BJ (cell line): ENCODE results near the gene KLK7. TPM values are rescaled to one million over a fixed set of nuclear protein-coding genes. Genes with fewer than 3 reads are reported as not detected.
"Not testable (repeated sequence)": the region's sequence is repeated elsewhere in the genome, so short reads cannot be mapped to it uniquely, and the experiment has no call there.

Experiments used
- CTCF ChIA-PET: fragments of 350-600 bp; formaldehyde crosslinking; extraction: SDS; loops from one replicate; lab custom pipeline; 2021; ENCODE audit warnings: antibody characterized with exemption, inconsistent platforms; lab: Yijun Ruan, JAX
- POLR2A ChIA-PET: fragments of 300-600 bp; sonication (Branson Sonifier 250); formaldehyde crosslinking; extraction: SDS; loops from one replicate; lab custom pipeline; 2021; ENCODE audit warnings: antibody characterized with exemption; lab: Charles Lee
- DNase-seq: peaks from one replicate; pipeline ENCODE4 v3.0.0-alpha.2; 2011; ENCODE audit warnings: low read depth
- H3K27me3 ChIP-seq: 2 replicates; pipeline ENCODE4 v1.6.0; 2011; ENCODE audit warnings: low read length; ENCODE audit not compliant: control insufficient read depth, insufficient read depth
- H3K36me3 ChIP-seq: 2 replicates; pipeline ENCODE4 v1.5.1; 2011; ENCODE audit warnings: low read length; ENCODE audit not compliant: control insufficient read depth, insufficient read depth
- H3K4me3 ChIP-seq: 2 replicates; pipeline ENCODE4 v1.5.1; 2011; ENCODE audit warnings: low read depth, mild to moderate bottlenecking, control low read depth, low read length
- polyA plus RNA-seq: library from polyadenylated mRNA; depleted of rRNA; stranded (reverse); fragments of >200 nt; gene quantifications from 2 replicates; pipeline ENCODE4 v1.2.3, GENCODE V29; 2011
- TF ChIP-seq, protein P1 (sequence below): IDR thresholded peaks from 2 replicates; pipeline ENCODE4 v1.5.1; 2011; ENCODE audit warnings: low read depth, mild to moderate bottlenecking, control low read depth, inconsistent platforms, low read length, moderate library complexity; ENCODE audit not compliant: insufficient read depth

Gene KLK7
- polyA plus RNA-seq, 1 experiment, result not detected

GRCh38 chr19:50978772-50979390, 4.8 kb downstream of the KLK7 start:
- CTCF ChIA-PET, result no interaction called here
- TF ChIP-seq, protein P1, sequence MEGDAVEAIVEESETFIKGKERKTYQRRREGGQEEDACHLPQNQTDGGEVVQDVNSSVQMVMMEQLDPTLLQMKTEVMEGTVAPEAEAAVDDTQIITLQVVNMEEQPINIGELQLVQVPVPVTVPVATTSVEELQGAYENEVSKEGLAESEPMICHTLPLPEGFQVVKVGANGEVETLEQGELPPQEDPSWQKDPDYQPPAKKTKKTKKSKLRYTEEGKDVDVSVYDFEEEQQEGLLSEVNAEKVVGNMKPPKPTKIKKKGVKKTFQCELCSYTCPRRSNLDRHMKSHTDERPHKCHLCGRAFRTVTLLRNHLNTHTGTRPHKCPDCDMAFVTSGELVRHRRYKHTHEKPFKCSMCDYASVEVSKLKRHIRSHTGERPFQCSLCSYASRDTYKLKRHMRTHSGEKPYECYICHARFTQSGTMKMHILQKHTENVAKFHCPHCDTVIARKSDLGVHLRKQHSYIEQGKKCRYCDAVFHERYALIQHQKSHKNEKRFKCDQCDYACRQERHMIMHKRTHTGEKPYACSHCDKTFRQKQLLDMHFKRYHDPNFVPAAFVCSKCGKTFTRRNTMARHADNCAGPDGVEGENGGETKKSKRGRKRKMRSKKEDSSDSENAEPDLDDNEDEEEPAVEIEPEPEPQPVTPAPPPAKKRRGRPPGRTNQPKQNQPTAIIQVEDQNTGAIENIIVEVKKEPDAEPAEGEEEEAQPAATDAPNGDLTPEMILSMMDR, result no peak
- no peak overlapping the region for H3K4me3 ChIP-seq
- no peak for DNase-seq
- H3K27me3 ChIP-seq, result no peaks in the 10 kb centered on the region
- POLR2A ChIA-PET, result no interaction called here
- H3K36me3 ChIP-seq, result no peaks in the 10 kb centered on the region

DNA sequence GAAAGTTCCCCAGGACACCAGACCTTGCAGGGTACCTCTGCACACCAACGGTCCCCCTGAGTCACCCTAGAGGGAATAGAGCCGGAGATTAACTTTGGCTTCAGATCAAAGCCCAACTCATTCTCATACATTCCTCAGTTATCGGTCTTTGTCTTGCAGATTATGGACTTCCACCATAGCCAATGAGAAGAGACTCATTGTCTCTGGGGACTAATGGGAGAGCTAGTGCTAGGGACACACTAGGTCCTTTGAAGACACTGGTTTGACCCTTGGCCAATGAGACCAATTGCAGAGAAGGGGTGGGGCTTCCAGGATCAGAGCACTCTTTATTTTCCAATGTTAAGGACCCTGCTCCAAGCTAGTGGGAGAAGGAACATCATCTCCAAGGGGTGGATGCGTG, 6.1 kb downstream of the KLK7 start:
- Histone ChIP-seq H3K27me3 (no peaks in the 10 kb centered on the region), H3K4me3 (no peak overlapping the region), H3K36me3 (no peaks in the 10 kb centered on the region)
- DNase-seq, result no peak
- CTCF ChIA-PET, result no interaction called here
- POLR2A ChIA-PET, result no interaction called here
- TF ChIP-seq, protein P1, result no peak

- H3K4me3 ChIP-seq, result no peak overlapping the region
- TF ChIP-seq, protein P1, result no peak
- no peak for DNase-seq
- no peaks in the 10 kb centered on the region for H3K36me3 ChIP-seq
- ChIA-PET CTCF (no interaction called here), POLR2A (no interaction called here)
- H3K27me3 ChIP-seq, result no peaks in the 10 kb centered on the region
Observed at GRCh38 chr19:50975766-50976165, 8.0 kb downstream of the KLK7 start.

DNA sequence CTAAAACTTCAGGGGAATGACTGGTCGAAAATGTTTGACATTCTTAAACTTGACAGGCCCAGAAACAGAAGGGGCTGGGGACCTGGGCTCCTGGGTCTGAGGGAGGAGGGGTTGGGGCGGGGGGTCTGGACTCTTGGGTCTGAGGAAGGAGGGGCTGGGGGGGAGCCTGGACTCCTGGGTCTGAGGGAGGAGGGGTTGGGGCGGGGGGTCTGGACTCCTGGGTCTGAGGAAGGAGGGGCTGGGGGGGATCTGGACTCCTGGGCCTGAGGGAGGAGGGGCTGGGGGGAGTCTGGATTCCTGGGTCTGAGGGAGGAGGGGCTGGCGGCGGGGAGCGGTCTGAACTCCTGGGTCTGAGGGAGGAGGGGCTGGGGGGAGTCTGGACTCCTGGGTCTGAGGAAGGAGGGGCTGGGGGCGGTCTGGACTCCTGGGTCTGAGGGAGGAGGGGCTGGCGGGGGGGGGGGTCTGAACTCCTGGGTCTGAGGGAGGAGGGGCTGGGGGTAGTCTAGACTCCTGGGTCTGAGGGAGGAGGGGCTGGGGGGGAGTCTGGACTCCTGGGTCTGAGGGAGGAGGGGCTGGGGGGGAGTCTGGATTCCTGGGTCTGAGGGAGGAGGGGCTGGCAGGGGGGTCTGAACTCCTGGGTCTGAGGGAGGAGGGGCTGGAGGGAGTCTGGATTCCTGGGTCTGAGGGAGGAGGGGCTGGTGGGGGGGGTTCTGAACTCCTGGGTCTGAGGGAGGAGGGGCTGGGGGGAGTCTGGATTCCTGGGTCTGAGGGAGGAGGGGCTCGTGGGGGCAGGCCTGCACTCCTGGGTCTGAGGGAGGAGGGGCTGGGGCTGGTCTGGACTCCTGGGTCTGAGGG, 8.8 kb downstream of the KLK7 start:
- H3K27me3 ChIP-seq, result no peaks in the 10 kb centered on the region
- ChIA-PET POLR2A (no interaction called here), CTCF (no interaction called here)
- H3K4me3 ChIP-seq, result no peak overlapping the region
- TF ChIP-seq, protein P1, result no peak
- no peaks in the 10 kb centered on the region for H3K36me3 ChIP-seq
- no peak for DNase-seq

DNA sequence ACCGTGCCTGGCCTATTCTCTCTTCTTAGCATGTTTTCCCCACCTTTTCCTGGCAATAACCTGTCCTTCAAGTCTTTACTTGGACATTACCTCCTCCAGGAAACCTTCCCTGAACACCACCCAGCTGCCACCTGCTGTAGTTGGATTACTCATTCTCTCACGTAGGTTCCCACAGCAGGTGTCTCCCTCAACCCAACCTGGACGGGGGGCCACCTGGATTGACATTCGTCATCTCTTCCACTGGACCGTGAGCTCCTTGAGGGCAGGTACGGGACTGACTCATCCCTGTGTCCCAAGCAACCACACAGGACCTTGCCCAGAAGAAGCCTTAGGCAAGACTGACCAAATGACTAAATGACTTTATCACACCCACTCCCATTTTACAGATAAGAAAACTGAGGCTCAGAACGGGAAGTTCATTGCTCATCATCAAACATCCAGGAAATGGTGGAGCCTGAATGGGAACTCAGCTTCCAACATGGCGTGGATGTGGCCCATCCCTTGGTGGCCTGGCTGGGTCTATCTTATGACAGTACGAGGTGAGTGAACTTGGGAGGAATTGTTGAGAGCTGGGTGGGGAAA, 10.8 kb downstream of the KLK7 start:
- Histone ChIP-seq H3K27me3 (no peaks in the 10 kb centered on the region), H3K4me3 (no peak overlapping the region), H3K36me3 (no peaks in the 10 kb centered on the region)
- CTCF ChIA-PET, result no interaction called here
- TF ChIP-seq, protein P1, result no peak
- POLR2A ChIA-PET, result no interaction called here
- no peak for DNase-seq

GRCh38 chr19:50969810-50970209, 13.9 kb downstream of the KLK7 start:
- POLR2A ChIA-PET, H3K27me3 ChIP-seq, CTCF ChIA-PET, H3K4me3 ChIP-seq, DNase-seq, H3K36me3 ChIP-seq: not testable (repeated sequence)
